GM19239 (cell line): ENCODE data around the gene PXDN.

Experiments used
- DNase-seq: peaks from one replicate; pipeline ENCODE4 v3.0.0; 2011; ENCODE audit warnings: low spot score; ENCODE audit not compliant: insufficient read length
- FAIRE-seq: peaks from 2 replicates; lab custom pipeline; 2011; peaks lifted over from hg19 to GRCh38; lab: Jason Lieb, UNC

The PXDN gene

DNA sequence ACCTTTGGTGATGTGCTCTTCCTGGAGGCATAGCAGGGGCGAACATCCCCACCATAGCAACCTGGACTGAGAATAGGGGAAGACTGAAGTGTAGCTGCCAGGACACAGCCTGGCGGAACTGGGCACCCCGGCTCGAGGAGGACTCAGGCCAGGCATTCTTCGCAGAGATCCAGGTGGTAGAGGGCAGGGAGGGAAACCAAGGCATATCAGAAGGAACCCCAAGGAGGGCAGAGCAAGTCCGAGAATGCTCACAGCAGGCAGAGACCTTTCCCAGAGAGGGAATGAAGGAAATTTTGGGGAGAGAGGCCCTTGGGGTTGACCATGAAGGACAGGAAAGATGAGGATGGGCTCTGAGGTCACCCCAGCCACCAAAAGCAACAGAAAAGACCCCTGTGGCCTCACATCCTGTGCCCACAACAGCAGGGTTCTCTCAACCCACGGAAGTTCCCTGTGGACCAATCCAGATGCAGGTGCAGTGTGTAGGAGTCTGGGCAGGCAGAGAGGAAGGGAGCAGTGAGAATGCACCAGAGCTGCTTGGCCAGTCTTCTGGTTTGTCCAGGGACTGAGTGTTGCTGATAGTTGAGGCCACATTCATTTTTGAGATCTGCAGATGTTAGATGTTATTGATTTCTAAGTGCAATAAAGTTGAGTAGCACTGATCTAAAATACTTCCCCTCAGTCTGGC is 136.9 kb downstream of the PXDN start:
- FAIRE-seq (no peak), DNase-seq (no peak)

DNA sequence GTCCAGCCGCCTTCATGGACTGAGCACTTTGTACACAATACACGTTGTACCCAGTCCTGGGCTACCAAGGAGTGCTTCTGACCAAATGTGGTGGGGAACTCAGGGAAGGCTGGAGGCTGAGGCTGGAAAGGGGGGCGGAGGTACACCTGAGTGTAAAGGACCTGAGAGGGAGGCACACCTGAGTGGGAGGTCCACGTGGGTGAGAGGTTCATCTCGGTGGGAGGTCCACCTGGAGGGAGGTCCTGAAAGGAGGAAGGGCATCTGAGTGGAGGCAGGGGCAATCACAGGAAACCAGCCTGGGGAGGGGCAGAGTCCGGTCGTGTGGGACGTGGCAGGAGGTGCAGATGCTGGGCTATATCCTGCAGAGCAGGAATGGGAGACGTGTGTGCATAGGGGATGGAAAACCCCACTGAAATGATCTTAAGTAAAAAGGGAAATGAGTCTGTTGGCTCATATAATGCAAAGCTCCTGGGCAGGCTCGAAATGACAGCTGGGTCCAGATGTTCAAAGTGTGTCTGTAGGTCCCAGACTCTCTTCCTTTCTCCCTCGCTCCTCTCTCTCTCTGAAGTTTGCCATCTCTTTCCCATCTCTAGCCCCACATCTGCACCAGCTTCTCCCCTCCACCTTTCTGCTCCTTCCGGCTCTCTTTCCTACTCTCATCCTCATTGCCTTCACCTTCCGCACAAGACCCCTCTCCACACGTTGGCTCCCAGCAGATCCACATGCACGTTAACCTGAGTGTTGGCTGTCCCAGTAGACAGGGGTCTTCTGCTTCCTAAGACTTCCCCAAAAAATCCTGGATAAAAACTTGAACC is 137.7 kb downstream of the PXDN start:
- DNase-seq (no peak), FAIRE-seq (no peak)

DNA sequence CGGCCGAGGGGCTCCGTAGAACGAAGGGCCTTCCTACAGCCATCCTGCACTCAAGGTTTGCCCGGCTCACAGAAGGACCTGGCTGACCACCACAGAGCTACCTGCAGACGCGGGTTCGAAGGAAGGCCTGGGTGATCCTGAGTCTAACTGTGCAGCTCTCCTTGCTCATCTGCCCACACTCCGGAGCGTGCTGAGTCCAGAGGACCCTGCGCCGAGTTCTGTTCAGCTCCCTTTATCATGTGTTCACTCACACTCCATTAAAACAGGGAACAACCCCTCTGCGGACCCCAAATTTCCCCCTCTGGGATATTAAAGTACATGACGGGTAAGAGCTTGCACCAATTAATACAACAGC is 138.3 kb downstream of the PXDN start:
- no peak for DNase-seq
- no peak for FAIRE-seq

DNA sequence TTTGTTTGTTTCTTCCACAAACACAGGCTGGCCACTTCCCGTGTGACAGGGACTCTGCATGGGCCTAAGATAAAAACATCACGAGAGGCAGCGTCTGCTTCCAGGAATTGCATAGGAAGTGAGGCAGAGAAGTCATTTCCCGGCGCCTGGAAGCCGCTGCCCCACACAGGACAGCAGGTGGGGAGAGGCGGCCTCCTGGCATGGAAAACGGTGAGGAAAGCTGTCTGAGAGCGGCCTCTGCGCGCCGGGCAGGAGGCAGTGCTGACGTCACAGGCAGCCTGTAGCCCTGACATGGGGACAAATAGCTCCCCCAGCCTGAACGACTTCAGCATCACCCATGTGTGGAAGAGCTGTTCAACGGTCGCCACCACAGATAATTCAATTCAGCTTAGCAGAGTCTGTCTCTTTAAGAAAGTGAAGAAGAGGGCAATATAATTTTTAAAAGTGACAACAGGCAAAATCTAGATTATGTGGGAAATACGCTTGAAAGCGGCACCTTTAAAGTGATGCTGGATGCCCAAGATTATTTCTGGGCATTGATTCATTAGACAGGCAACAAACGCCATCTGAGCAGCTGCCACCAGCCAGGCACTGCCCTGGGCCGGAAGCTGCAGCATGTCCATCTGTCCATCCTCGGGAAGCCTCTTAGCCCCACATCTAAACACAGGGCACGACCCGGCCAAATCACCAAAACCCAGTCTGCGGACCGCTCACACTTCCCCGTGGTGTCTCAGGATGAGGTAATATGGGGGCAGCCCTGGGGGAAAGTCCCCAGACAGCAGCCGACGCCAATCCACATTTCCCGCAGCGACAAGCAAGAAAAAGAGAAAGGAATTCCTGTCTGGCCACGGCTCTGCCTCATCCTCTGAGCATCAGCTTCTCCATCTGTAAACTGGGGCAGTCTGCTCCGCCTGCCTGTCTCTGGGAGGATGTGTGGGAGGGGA is 138.9 kb downstream of the PXDN start:
- DNase-seq, result no peak
- no peak for FAIRE-seq

DNA sequence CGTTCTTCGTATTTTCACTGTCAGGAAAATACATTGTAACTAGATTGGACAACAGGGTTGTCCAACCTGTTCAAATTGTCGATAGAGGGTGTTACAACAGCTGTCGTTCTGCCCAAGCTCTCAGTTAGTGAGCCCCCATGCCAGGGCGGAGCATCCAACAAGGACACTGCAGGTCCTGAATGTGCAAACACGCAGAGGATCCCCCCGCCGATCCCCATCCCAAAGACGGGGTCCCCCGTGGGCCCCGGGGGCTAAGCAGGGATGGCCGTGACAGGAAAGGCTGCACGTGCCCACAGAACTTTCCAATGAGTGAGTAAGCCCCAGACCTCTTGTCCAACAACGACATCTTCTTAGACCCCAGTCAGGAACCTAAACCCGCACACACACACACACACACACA is 140.8 kb downstream of the PXDN start:
- DNase-seq (no peak), FAIRE-seq (no peak)

DNA sequence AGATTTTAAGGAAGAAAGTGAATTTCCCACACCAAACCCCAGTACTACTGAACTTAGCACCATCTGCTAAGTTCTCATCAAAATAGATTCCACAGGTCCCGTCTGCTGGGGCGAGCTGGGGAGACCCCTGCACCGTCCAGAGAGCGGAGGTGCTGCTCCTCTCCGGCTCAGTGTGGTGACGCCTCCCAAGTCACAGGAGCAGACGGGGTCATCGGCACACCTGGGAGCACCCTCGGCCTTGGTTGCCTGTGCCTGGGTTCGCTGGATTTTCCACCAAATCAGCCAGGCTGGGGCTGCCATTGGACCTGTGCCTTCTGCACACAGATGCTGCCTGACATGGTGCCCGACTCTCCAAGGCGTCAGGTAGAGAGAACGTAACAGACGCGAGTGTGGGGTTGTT is 141.3 kb downstream of the PXDN start:
- no peak for FAIRE-seq
- DNase-seq, result no peak

DNA sequence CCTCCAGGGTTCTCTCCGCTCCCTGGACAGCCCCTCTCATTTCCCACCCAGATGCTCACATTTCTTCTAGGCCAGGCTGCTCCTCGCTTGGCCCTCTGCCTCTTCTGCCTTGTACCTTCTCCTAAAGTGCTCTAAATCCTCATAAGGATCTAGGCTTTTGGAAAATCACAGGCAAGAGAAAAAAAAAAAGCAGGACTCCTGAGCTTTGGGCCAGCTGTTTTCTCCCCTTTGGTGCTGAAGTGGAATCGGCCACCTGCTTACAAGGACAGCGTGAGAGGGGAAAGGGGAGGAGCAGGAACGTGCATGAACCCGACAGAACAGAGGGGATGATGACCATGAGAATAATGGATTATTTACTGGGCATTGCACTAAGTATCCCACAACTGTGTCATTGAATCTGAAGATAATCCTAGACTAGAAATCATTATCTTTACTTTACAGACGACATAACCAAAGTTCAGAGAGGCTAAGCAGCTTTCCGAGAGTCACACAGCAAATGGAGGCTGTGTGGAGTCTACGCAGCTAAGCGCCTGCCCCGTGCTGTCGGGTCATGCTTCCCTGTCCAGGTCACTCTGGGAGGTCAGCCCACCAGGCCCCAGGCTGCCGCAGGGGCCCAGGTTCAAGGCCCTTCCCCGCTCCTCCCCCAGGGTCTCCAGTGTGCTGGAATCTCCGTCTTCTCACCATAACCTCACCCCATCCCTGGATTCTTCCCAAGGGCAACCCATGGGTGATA is 141.9 kb downstream of the PXDN start:
- DNase-seq, result no peak
- FAIRE-seq, result no peak

DNA sequence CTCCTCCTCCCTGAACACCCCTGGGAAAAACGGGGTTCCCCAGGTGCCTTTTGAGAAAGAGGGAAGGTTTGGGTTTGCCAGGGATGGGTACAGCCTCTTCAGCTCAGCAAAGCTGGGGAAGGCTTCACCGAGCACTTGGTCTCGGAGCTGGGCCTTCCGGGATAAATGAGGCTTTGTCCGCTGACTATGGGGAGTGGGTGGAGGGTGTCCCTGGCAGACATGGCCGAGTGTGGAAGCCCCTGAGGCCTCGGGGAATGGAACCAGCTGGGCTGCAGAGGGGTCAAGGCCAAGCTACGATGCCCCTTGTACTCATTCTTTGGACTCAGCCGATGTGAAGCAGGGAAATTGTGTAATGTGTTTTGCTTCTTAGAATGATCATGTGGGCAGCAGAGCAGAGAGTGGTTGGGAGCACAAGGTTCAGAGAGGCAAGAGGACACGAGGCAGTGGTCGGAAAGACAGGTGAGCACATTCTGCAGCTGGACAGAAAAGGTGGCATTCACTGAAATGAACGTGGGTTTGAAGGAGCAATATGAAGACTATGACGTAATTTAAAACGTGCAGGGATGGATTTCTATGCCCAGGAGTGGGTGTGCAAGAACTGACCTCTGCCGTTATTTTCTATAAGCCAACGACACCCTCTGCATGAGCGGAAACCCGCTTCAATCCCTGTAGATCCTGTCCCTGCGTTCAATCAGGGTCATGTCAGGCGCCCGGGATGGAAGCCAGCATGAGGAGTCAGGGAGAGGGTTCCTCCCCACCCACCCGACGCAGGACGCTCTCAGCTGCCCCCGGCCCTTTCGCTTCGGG is 142.6 kb downstream of the PXDN start:
- no peak for FAIRE-seq
- DNase-seq, result no peak

DNA sequence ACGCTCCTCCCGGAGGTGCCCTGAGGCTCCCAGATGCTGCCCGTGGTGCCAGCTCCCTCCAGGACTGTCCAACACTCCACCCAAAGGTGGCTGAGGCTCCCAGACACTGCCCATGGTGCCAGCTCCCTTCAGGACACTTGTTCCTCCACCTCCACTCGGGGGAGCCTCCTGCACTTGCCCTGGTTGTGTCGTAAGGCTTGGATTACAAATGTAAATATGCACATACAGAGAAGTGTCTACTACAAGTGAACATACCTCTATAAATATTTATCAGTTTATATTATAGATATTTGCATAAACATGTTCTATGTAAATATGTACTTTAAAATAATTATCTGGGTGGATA is 143.3 kb downstream of the PXDN start:
- FAIRE-seq (no peak), DNase-seq (no peak)

DNA sequence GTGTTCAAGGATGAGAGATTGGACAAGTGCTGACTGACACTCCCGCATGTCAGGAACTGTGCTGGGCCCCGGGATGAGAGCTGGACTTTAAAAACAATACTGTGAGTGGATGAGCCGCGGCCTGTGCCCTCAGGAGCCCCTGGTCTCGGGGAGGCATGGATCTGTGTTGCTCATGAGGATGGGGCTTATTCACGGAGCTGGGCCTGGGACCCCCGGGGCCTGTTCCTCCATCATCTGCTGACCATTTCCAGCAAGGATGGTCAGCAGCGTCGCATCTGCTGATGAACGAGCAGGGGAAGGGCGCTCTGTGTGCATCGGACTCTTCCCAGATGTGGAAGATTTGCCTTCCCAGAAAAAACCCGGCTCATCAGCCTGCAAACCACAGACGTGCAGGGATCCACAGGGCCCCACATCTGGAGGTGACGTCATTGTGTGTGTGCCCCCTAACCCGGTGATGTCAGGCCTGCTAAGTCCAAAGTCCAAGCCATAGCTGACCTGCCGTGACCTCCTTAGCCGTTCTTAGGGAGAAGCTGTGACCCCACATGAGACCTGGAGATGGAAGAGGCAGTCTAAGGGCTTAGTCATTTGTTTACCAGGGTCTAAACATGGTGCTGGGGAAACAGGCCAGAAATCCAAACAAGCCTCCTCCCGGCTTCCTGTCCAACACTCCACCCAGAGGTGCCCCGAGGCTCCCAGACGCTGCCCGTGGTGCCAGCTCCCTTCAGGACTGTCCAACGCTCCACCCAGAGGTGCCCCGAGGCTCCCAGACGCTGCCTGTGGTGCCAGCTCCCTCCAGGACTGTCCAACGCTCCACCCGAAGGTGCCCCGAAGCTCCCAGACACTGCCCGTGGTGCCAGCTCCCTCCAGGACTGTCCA is 143.9 kb downstream of the PXDN start:
- FAIRE-seq (no peak), DNase-seq (no peak)

DNA sequence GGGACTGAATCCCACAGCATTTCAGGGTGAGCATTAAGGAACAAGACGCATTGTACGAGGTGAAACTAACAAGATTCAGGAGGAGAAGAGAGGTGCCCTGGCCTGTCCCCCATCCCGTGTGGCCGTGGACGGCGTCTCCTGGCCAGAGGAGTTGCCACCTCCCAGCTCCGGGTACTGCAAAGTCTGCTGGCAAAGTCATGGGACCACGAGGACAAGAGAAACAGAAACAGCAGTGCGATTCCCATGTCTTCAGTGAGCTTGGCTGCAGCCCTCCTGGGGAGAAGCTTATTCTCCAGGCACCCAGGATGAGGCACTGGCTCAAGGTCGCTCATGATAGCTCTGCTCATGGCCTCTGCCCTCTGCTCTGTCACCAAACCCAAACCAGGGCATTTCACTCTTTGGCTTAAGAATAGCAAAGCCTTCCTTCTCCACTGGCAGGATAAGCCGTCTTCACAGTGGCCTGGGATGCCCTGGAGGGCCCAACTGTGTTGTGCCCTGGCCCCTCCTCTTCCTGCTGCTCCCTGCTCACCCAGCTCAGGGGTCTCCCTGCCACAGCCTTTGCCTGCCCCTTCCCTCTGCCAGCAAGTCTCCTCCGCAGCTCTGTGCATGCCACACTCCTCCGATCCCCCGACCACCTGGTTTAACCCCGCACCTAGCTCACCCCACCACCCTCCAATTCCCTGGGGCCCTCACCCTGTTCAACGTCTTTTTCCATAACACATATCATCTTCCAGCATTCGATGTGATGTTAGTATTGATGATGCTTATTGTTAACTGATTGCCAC is 144.8 kb downstream of the PXDN start:
- no peak for FAIRE-seq
- no peak for DNase-seq

DNA sequence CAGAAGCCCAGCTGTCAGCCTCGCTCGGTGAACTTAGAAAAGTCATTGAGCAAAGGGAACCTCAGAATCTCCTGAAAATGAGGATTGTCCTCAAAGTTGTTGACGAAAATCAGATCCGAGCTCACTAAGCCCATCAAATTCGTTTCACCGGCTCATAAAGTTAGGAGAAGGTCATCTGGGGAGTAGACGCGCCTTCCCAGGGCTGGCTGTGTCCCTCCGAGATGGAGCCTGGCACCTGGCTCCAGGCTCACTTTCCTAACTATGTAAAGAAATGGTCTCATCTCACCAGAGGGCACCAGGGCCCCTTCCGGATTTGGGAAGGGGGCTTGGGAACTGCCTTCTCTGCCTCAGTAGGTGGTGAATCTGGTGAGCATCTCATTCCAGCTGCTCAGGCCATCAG is 145.5 kb downstream of the PXDN start:
- DNase-seq (no peak), FAIRE-seq (no peak)

DNA sequence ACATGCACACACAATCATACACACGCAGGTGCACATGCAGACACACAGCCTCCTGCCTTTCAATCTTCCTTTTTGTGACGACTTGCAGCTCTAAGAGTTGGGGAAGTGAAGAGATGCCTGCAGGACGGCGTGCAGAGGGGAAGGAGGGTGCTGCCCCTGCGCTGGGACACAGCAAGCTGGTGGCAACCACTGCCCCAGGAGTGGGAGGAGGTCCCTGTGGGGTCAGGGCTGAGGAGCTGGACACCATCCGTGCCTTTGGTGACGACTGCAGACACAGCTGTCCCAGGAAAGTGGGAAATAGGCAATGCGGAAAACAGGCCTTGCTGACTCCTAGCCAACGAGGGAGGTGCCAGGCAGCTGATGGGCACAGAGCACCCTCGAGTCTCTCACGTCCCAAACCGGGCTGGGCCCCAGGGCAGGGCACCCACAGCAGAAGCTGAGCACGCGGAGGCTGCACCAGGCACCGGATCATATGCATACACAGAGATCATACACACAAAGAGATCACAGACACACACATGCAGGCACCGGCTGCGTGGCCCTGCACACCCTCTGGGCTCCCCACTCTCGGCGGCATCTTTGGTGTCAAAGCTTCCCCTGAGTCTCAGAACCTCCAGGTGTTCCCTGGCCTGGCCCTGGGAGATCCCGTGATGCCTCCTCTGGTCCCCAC is 146.1 kb downstream of the PXDN start:
- DNase-seq (no peak), FAIRE-seq (no peak)

DNA sequence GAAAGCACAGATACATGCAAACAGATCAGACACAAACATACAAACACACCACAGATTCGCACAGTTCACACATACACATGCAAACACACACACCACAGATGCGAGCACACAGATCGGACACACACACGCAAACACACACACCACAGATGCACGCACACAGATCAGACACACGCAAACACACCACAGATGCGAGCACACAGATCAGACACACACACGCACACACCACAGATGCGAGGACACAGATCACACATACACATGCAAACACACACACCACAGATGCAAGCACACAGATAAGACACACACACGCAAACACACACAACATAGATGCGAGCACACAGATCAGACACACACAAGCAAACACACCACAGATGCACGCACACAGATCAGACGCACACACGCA is 149.0 kb downstream of the PXDN start:
- FAIRE-seq, result no peak
- no peak for DNase-seq

DNA sequence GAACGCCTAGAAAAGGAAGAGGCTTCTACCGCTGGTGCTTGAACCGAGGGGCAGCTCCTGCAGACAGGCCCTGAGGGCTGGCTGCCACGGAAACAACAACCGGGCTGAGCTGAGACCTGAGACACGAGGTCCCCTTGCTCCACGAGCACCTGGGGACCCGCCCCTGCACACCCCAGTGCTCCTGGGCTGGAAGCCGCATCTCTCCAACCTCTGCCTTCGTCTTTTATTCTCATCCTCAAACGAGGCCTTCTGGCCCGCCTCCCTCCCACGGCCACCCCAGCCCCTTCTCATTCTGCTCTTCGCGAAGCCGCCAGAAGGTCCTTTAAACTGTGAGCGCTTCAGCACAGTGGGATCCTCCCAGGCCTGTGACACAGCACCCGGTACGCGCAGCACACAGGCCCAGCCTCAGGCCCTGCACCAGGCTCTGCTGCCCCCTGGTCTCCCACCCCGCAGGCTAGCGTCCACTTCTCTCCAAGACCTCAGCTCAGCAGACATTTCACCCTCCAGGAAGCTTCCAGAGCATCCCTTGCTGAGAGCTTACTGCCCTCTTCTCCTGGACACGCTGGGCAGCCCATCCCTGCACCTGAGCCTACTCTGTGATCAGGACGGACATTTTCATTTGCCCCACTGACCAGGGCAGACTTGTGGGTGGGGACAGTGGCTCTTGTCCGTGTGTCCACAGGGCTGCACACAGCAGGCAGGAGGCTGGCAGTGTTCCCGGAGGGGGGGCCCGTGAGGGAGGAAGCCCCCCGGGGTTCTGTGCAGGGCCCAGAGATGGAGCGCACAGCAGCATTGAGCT is 149.7 kb downstream of the PXDN start:
- DNase-seq, result no peak
- FAIRE-seq, result no peak

DNA sequence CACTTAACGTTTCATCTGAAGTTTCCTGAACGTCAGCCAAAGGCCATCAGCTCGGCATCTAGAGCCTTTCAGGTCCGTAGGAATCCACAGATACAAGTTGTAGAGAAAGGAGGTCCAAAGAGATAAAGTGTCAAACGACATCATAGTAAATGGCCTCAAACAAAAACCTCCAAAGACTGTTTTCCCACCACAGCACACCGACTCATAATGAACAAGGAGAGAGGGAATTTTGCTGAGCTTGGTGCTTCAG is 150.3 kb downstream of the PXDN start:
- FAIRE-seq, result no peak
- DNase-seq, result no peak
